A549 (cell line): ENCODE measurements around the gene ASIC2.

Experiments
- CEBPB ChIP-seq, 2 experiments: fragments of >200 bp in 1 of 2; sonication (Bioruptor Twin) in 1 of 2; formaldehyde crosslinking in 1 of 2; IDR thresholded peaks; 2 replicates each; pipeline ENCODE4 v1.6.1; 2012 to 2016
- CHD4 ChIP-seq: fragments of 200-600 bp; sonication (generic); IDR thresholded peaks from 2 replicates; pipeline ENCODE4 v1.6.1; 2016; ENCODE audit warnings: antibody characterized with exemption, mild to moderate bottlenecking, borderline replicate concordance
- E2F6 ChIP-seq: IDR thresholded peaks from 2 replicates; pipeline ENCODE4 v1.6.1; 2012; ENCODE audit warnings: low read depth, borderline replicate concordance
- EHMT2 ChIP-seq: fragments of 200-600 bp; sonication (generic); IDR thresholded peaks from 2 replicates; pipeline ENCODE4 v1.6.1; 2016; ENCODE audit warnings: antibody characterized with exemption, low read depth, mild to moderate bottlenecking, moderate library complexity
- ESRRA ChIP-seq: fragments of 150-350 bp; IDR thresholded peaks from 2 replicates; pipeline ENCODE4 v1.6.1; 2014; ENCODE audit warnings: mild to moderate bottlenecking, low read length, borderline replicate concordance
- HDAC2 ChIP-seq: fragments of 200-600 bp; sonication (generic); IDR thresholded peaks from 2 replicates; pipeline ENCODE4 v1.6.1; 2016
- JUNB ChIP-seq: fragments of >200 bp; sonication (Bioruptor Twin); formaldehyde crosslinking; IDR thresholded peaks from 2 replicates; pipeline ENCODE4 v1.6.1; 2016
- KDM1A ChIP-seq: fragments of 200-600 bp; sonication (generic); IDR thresholded peaks from 2 replicates; pipeline ENCODE4 v1.6.1; 2016; ENCODE audit warnings: low read depth, mild to moderate bottlenecking
- PHF8 ChIP-seq: fragments of 200-600 bp; sonication (generic); IDR thresholded peaks from 2 replicates; pipeline ENCODE4 v1.6.1; 2016; ENCODE audit warnings: low read depth, mild to moderate bottlenecking, antibody characterized with exemption, moderate library complexity, borderline replicate concordance
- POLR2A ChIP-seq: IDR thresholded peaks from 2 replicates; pipeline ENCODE4 v1.6.1; 2012; ENCODE audit warnings: mild to moderate bottlenecking, low read length
- ZFP36 ChIP-seq: fragments of 450-650 bp; IDR thresholded peaks from 2 replicates; pipeline ENCODE4 v1.6.1; 2014; ENCODE audit warnings: borderline replicate concordance; ENCODE audit not compliant: partially characterized antibody
- TF ChIP-seq, protein P1 (sequence below): IDR thresholded peaks from 2 replicates; pipeline ENCODE4 v1.6.1; 2012
- TF ChIP-seq, protein P2 (sequence below): fragments of >200 bp; sonication (Bioruptor Twin); formaldehyde crosslinking; IDR thresholded peaks from 3 replicates; pipeline ENCODE4 v1.5.1; 2016

- TF ChIP-seq HDAC2 = no peak
- TF ChIP-seq ZFP36 = no peak
- TF ChIP-seq, protein P1, sequence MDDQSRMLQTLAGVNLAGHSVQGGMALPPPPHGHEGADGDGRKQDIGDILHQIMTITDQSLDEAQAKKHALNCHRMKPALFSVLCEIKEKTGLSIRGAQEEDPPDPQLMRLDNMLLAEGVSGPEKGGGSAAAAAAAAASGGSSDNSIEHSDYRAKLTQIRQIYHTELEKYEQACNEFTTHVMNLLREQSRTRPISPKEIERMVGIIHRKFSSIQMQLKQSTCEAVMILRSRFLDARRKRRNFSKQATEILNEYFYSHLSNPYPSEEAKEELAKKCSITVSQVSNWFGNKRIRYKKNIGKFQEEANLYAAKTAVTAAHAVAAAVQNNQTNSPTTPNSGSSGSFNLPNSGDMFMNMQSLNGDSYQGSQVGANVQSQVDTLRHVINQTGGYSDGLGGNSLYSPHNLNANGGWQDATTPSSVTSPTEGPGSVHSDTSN = no peak
- TF ChIP-seq JUNB = no peak
- TF ChIP-seq, protein P2, sequence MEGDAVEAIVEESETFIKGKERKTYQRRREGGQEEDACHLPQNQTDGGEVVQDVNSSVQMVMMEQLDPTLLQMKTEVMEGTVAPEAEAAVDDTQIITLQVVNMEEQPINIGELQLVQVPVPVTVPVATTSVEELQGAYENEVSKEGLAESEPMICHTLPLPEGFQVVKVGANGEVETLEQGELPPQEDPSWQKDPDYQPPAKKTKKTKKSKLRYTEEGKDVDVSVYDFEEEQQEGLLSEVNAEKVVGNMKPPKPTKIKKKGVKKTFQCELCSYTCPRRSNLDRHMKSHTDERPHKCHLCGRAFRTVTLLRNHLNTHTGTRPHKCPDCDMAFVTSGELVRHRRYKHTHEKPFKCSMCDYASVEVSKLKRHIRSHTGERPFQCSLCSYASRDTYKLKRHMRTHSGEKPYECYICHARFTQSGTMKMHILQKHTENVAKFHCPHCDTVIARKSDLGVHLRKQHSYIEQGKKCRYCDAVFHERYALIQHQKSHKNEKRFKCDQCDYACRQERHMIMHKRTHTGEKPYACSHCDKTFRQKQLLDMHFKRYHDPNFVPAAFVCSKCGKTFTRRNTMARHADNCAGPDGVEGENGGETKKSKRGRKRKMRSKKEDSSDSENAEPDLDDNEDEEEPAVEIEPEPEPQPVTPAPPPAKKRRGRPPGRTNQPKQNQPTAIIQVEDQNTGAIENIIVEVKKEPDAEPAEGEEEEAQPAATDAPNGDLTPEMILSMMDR = no peak
- TF ChIP-seq POLR2A = no peak
- no peak for TF ChIP-seq EHMT2
- no peak for TF ChIP-seq CEBPB (IDR thresholded peaks at IDR 0.05)
- TF ChIP-seq KDM1A = no peak
- TF ChIP-seq ESRRA = no peak
- TF ChIP-seq CHD4 = no peak
- TF ChIP-seq E2F6 = no peak
- no peak for TF ChIP-seq PHF8
These were observed 307.9 kb downstream of the ASIC2 start for GRCh38 chr17:32985050-32985756.
